GM10266 (cell line): ENCODE measurements around the gene ZBTB7A.
A peak's percentile ranks its signal among the peaks of the same experiment; 100 is the strongest.

Experiments used
- DNase-seq: peaks from one replicate; pipeline ENCODE4 v3.0.0; 2012; ENCODE audit errors: extremely low spot score
- TF ChIP-seq, protein P1 (sequence below): IDR thresholded peaks from 2 replicates; pipeline ENCODE4 v1.5.1; 2012; ENCODE audit warnings: mild to moderate bottlenecking, low read depth; ENCODE audit not compliant: control insufficient read depth, insufficient read depth; ENCODE audit errors: missing control alignments

Gene ZBTB7A

DNA sequence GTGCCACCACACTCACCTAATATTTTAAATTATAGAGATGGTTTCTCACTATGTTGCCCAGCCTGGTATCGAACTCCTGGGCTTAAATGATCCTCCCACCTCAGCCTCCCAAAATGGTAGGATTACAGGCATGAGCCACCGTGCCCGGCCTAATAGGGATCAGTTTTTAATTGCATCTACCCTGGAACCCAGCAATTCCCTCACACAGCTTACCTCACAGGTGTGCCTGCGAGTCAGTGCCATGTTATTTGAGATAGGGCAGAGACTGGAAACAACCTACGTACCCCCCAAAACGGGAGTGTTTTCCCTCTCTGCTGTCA lies 42.9 kb upstream of the ZBTB7A start:
- DNase-seq: no peak

DNA sequence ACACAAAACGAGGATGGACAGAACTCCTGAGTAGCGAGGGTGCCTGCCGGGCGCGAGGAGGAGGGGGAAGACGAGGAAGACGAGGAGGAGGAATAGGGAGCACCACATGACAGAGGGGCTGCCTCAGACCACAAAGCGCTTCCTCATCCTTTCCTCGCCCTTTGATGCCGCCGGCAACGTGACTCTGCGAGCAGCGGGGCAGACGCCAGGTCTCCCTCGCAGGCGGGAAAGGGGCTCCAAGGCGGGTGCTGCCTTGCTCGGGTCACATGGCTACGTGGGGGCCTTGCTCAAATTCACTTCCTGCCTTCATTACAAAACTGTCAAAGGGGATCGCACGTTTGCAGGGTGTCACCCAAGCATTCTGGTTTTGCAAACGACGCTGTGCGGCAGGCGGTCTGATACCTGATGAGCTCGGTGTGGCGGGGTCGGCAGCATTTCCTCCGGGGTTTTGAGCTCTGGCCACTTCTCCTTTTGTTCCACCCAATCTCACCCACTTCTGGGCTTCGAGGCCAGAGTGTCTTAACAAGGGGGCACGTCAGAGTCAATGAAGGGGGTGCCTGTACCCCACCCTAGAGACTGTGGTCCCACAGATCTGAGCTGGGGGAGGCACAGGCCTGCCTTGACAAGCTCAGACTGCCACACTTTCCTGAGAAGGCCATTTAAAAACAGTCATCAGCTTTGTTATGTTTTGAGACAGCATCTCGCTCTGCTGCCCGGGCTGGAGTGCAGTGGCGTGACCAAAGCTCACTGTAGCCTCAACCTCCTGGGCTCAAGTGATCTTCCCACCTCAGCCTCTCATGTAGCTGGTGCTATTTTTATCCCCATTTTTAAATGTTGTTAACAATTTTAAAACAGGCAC lies 42.3 kb upstream of the ZBTB7A start:
- peak; percentile 88 for DNase-seq

More for the DNA sequence above, 42.9 kb upstream of the ZBTB7A start:
- TF ChIP-seq, protein P1, sequence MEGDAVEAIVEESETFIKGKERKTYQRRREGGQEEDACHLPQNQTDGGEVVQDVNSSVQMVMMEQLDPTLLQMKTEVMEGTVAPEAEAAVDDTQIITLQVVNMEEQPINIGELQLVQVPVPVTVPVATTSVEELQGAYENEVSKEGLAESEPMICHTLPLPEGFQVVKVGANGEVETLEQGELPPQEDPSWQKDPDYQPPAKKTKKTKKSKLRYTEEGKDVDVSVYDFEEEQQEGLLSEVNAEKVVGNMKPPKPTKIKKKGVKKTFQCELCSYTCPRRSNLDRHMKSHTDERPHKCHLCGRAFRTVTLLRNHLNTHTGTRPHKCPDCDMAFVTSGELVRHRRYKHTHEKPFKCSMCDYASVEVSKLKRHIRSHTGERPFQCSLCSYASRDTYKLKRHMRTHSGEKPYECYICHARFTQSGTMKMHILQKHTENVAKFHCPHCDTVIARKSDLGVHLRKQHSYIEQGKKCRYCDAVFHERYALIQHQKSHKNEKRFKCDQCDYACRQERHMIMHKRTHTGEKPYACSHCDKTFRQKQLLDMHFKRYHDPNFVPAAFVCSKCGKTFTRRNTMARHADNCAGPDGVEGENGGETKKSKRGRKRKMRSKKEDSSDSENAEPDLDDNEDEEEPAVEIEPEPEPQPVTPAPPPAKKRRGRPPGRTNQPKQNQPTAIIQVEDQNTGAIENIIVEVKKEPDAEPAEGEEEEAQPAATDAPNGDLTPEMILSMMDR: no peak

DNA sequence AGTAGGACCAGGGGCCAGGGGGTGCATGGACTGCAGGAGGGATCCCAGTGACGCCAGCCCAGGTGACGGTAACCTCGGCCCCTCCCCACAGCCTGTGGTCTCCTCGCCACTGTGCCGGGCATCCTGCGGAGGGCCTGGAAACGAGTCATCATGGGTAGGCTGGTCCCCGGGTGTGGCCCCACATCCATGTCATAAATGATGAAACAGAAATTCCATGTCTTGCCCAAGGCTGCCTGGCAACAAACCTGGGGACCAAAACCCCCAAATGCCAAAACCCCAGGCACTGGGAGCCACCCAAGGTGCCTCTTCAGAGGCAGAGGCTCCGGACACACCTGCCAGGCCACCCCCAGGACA lies 36.4 kb upstream of the ZBTB7A start:
- DNase-seq: no peak
- TF ChIP-seq, protein P1: no peak

More for the DNA sequence above, 42.3 kb upstream of the ZBTB7A start:
- TF ChIP-seq, protein P1: no peak

DNA sequence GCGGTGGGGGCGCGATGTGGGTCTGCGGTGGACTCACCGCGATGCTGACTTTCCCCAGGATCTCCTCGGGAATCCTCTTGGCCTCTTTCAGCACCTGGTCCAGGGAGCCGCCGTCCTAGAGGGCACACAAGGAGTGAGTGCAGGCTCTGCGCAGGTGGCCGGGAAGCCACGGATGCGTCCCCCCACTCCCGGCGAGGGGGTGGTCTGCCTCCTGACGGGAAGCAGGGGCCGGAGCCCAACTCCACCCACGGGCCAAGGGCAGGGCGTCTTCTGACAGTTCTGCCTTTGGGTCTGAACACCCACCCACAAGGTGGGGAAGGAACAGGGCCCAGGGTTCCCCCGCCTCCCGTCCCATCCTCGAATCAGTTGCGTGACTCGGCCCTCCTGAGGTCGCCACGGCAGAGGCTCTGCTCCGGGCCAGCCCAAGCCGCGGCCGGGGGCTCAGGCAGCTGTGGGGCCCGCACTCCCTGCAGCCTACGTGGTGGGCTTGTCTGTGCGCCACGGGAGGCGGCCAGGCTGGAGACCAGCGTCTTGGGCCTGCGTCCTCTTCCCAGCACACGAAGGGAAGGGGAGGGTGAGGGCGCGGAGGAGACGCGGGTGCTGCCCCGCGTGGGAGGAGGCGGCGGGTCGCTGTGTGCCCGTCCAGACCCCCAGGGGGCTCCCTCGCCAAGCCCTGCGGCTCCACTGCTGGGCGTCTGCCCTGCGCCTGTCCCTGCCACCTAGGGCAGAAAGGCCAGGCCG lies 35.8 kb upstream of the ZBTB7A start:
- TF ChIP-seq, protein P1: no peak
- DNase-seq: no peak

DNA sequence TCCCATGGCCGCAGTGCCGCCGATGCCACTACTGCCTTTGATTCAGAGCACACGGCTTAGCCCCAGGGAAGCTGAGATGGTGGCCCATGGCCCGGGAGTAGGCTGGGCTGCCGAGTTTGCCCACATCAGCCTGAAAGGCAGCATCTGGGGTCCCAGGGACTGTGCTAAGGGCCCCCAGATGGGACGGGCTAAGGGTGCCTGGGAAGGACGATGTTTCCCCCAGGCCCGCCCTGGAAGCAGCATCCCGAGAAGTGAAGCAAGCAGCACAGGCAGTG lies 34.7 kb upstream of the ZBTB7A start:
- no peak for DNase-seq
- TF ChIP-seq, protein P1: no peak

DNA sequence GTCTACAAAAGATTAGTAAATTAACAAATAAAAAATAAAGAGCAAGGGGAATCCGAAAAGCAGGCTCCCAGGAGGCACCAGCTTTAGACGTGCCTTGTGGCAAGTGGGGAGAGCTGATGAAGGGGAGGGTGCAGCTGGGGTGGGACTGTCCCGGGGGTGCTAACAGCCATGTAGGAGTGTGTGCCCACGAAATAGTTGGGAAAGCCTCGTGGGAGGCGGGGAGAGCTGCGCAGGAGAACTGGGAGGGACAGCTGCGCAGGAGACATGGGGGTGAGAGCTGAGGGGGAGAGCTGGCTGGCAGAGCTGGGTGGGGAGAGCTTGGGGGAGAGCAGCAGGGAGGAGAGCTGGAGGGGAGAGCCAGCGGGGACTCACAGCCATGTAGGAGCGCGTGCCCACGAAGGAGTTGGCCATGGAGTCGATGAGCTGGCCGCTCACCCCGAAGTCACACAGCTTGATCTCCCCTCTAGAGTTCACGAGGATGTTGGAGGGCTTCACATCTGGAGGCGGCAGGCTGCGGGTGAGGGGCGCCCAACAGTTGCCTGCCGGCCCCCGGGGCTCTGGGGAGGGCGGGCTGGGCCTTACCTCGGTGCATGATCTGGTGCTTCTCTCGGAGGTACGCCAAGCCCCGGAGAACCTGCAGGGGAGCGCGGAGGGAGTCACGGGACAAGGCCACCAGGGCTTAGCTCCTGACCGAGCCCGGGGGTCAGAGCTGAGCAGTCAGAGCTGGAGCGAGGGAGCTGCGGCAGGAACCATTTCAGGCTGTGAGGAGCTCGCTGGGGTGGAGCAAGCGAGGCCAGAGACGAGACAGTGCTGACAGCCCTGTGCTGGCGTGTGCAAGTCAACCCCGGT lies 34.2 kb upstream of the ZBTB7A start:
- TF ChIP-seq, protein P1: no peak
- DNase-seq: no peak
